AG10803 (cell line): ENCODE results near the gene AKR1A1.
"Not testable (repeated sequence)": the region's sequence is repeated elsewhere in the genome, so short reads cannot be mapped to it uniquely, and the experiment has no call there.

Source experiments
- DNase-seq: peaks from one replicate; pipeline ENCODE4 v3.0.0; 2010; ENCODE audit warnings: low read depth
- H3K4me3 ChIP-seq: 2 replicates; pipeline ENCODE4 v1.5.1; 2011; ENCODE audit warnings: mild to moderate bottlenecking, low read length, control low read depth
- CTCF ChIP-seq: conservative IDR thresholded peaks from 2 replicates; pipeline ENCODE4 v1.5.1; 2011; ENCODE audit warnings: mild to moderate bottlenecking, low read length, control low read depth, inconsistent platforms

AKR1A1 gene

GRCh38 chr1:45589861-45590260, 39.2 kb downstream of the AKR1A1 start:
- H3K4me3 ChIP-seq = no peak overlapping the region
- TF ChIP-seq CTCF = no peak
- no peak for DNase-seq

GRCh38 chr1:45594412-45594811, 43.8 kb downstream of the AKR1A1 start:
- no peak for TF ChIP-seq CTCF
- no peak for DNase-seq
- H3K4me3 ChIP-seq = no peak overlapping the region

GRCh38 chr1:45596765-45597164, 46.1 kb downstream of the AKR1A1 start:
- DNase-seq, H3K4me3 ChIP-seq: not testable (repeated sequence)

GRCh38 chr1:45604239-45604638, 53.6 kb downstream of the AKR1A1 start:
- DNase-seq = no peak
- no peak overlapping the region for H3K4me3 ChIP-seq
- no peak for TF ChIP-seq CTCF

GRCh38 chr1:45607404-45608074, 56.9 kb downstream of the AKR1A1 start:
- no peak for DNase-seq
- TF ChIP-seq CTCF = no peak
- H3K4me3 ChIP-seq = no peak overlapping the region

- no peak overlapping the region for H3K4me3 ChIP-seq
Measured at GRCh38 chr1:45608175-45609156, 57.8 kb downstream of the AKR1A1 start.

More at GRCh38 chr1:45608175-45609156, 57.8 kb downstream of the AKR1A1 start:
- no peak for TF ChIP-seq CTCF
- no peak for DNase-seq
